HG03442 (cell line): ENCODE results near the gene ELOB.
"Not testable (repeated sequence)": the region's sequence is repeated elsewhere in the genome, so short reads cannot be mapped to it uniquely, and the experiment has no call there.

Experiments used
- ATAC-seq: cut with Tn5 transposase; IDR thresholded peaks from one replicate; pipeline ENCODE4 v1.9.1; 2021; ENCODE audit warnings: mild to moderate bottlenecking, moderate library complexity; ENCODE audit not compliant: unreplicated experiment

ELOB gene

DNA sequence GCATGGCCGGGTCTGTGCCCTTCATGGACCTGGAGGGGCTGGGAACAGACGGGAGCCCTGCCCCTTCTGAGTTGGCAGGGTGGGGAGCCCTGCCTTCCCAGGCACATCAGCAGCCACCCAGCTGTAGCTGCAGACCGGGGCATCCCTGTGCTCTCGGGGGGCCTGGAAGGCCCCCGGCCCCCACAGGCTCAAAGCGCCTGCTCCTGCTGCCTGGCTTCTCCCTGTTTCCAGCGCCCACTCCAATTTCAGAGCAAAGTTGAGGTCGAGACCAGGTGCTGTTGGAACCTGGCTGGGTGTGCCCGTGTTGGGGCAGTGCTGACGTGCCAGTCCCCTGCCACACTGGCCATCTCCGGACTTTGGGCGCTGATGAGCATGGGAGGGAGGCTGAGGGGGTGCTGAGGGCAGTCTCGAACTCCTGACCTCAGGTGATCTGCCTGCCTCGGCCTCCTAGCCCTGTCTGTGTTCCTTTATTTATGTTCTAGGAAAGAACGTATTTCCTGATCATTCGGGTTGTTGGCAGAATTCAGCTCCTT is 52.2 kb downstream of the ELOB start:
- no peak for ATAC-seq

DNA sequence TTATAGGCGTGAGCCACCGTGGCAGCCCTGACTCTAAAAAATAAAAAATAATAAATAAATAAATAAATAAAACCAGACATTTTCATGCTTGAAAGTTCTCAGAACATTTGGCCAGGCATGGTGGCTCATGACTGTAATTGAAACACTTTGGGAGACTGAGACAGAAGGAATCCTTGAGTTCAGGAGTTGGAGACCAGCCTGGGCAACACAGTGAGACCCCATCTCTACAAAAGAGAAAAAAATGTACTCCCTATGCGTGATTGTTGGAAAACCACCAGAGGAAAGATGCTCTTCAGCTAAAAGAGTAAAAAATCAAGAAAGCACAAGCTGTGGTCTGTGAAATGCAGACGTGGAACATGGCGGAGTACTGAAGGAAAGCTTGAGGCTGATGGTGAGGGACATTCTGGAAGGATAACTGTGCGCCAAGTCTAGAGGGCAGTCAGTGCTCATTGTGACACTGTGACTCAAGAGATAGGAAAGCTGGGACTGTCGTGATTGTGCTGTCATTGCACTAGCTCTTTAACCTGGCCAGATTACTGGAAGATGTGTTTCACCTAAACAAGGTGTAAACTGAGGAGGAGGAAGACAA is 52.9 kb downstream of the ELOB start:
- no peak for ATAC-seq

DNA sequence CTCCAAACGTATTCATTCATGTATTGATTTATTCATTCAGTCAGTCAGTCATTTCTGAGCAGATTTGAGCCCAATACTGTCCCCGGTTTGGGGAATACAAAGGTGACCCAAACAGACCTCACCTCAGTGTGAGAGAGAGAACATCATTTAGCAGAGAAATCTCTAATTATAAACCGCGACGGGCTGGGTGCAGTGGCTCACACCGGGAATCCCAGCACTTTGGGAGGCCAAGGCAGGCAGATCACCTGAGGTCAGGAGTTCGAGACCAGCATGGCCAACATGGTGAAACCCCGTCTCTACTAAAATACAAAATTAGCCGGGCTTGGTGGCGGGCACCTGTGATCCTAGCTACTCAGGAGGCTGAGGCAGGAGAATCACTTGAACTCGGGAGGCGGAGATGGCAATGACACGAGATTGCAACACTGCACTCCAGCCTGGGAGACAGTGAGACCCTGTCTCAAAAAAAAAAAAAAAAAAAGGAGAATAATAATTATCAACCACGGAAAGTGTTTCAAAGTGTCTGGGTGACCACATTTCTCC is 55.4 kb downstream of the ELOB start:
- ATAC-seq: not testable (repeated sequence)
